Large intestine (tissue), 3 donors: ENCODE measurements around the gene RABEP1. TPM values are rescaled to one million over a fixed set of nuclear protein-coding genes. Genes with fewer than 3 reads are reported as not detected.

ENCODE experiments used
- DNase-seq, 2 donors: peaks; one replicate each; pipeline versions ENCODE4 v3.0.0 to v3.0.0-alpha.2; 2013
- H3K27ac ChIP-seq: one replicate; pipeline ENCODE4 v1.5.1; 2013; ENCODE audit warnings: low read length
- H3K27me3 ChIP-seq: 2 replicates; pipeline ENCODE4 v1.6.1; 2013; ENCODE audit warnings: low read length; ENCODE audit not compliant: control insufficient read depth, insufficient read depth
- H3K36me3 ChIP-seq: 2 replicates; pipeline ENCODE4 v1.6.1; 2013; ENCODE audit warnings: low read length; ENCODE audit not compliant: control insufficient read depth, insufficient read depth
- H3K4me1 ChIP-seq: one replicate; pipeline ENCODE4 v1.6.1; 2013; ENCODE audit warnings: low read length; ENCODE audit not compliant: control insufficient read depth, insufficient read depth
- H3K4me3 ChIP-seq: one replicate; pipeline ENCODE4 v1.5.1; 2013; ENCODE audit warnings: low read length
- H3K9me3 ChIP-seq: one replicate; pipeline ENCODE4 v1.6.1; 2013; ENCODE audit warnings: mild to moderate bottlenecking, low read depth, low read length, moderate library complexity; ENCODE audit not compliant: control insufficient read depth
- WGBS: methylation state at CpG from one replicate; pipeline ENCODE4 v1.1.5; 2013; ENCODE audit warnings: low lambda C conversion rate; ENCODE audit not compliant: insufficient coverage; 5-methylcytosine and 5-hydroxymethylcytosine counted together
- polyA plus RNA-seq: library from polyadenylated mRNA; unstranded; fragments of 120-200 nt; gene quantifications from one replicate; pipeline ENCODE4 v1.2.1, GENCODE V29; 2013

The RABEP1 gene
- polyA plus RNA-seq, 1 donor, result 42.5 TPM

- Histone ChIP-seq H3K4me3 (no peak overlapping the region), H3K36me3 (peaks cover 48% of the 10 kb centered on the region), H3K9me3 (no peaks in the 10 kb centered on the region), H3K4me1 (no peaks in the 10 kb centered on the region), H3K27me3 (no peaks in the 10 kb centered on the region), H3K27ac (no peak overlapping the region)
- no CpG with 5 or more reads among the region's 9 CpGs for WGBS
- DNase-seq, result no peak
Measured at GRCh38 chr17:5361426-5361825, 79.3 kb downstream of the RABEP1 start.

- no CpG with 5 or more reads among the region's 7 CpGs for whole genome bisulfite sequencing
- Histone ChIP-seq H3K36me3 (peaks cover 49% of the 10 kb centered on the region), H3K27me3 (no peaks in the 10 kb centered on the region)
Measured at GRCh38 chr17:5362162-5362811, 80.2 kb downstream of the RABEP1 start.

GRCh38 chr17:5364156-5364555, 82.1 kb downstream of the RABEP1 start:
- no peak for DNase-seq

More at GRCh38 chr17:5362162-5362811, 80.2 kb downstream of the RABEP1 start:
- no peaks in the 10 kb centered on the region for H3K4me1 ChIP-seq
- H3K27ac ChIP-seq, result no peak overlapping the region
- H3K4me3 ChIP-seq, result no peak overlapping the region
- no peaks in the 10 kb centered on the region for H3K9me3 ChIP-seq
- DNase-seq, result no peak

GRCh38 chr17:5364696-5365095, 82.6 kb downstream of the RABEP1 start:
- DNase-seq, result no peak
- Histone ChIP-seq H3K36me3 (peaks cover 43% of the 10 kb centered on the region), H3K27me3 (no peaks in the 10 kb centered on the region), H3K9me3 (no peaks in the 10 kb centered on the region), H3K4me1 (no peaks in the 10 kb centered on the region), H3K27ac (no peak overlapping the region), H3K4me3 (no peak overlapping the region)

More at GRCh38 chr17:5364156-5364555, 82.1 kb downstream of the RABEP1 start:
- Histone ChIP-seq H3K9me3 (no peaks in the 10 kb centered on the region), H3K4me3 (no peak overlapping the region), H3K36me3 (peaks cover 38% of the 10 kb centered on the region), H3K27me3 (no peaks in the 10 kb centered on the region), H3K27ac (no peak overlapping the region), H3K4me1 (no peaks in the 10 kb centered on the region)
- WGBS, result 83% methylated on average over 1 of the region's 6 CpGs

GRCh38 chr17:5365831-5366230, 83.7 kb downstream of the RABEP1 start:
- Histone ChIP-seq H3K4me3 (no peak overlapping the region), H3K4me1 (no peaks in the 10 kb centered on the region), H3K36me3 (peaks cover 40% of the 10 kb centered on the region), H3K9me3 (no peaks in the 10 kb centered on the region), H3K27ac (no peak overlapping the region), H3K27me3 (no peaks in the 10 kb centered on the region)
- no peak for DNase-seq
- 92% methylated on average over 5 of the region's 6 CpGs for WGBS

GRCh38 chr17:5370411-5370810, 88.3 kb downstream of the RABEP1 start:
- Histone ChIP-seq H3K4me1 (no peaks in the 10 kb centered on the region), H3K9me3 (no peaks in the 10 kb centered on the region), H3K27ac (no peak overlapping the region), H3K4me3 (no peak overlapping the region), H3K27me3 (no peaks in the 10 kb centered on the region), H3K36me3 (peaks cover 46% of the 10 kb centered on the region)
- DNase-seq, result no peak
- 100% methylated on average over 1 of the region's 4 CpGs for WGBS

- no peak for DNase-seq
- H3K9me3 ChIP-seq, result no peaks in the 10 kb centered on the region
- 90% methylated on average over 3 of the region's 6 CpGs for WGBS
- no peaks in the 10 kb centered on the region for H3K27me3 ChIP-seq
- peaks cover 61% of the 10 kb centered on the region for H3K36me3 ChIP-seq
- no peak overlapping the region for H3K27ac ChIP-seq
- no peaks in the 10 kb centered on the region for H3K4me1 ChIP-seq
- H3K4me3 ChIP-seq, result no peak overlapping the region
Measured at GRCh38 chr17:5373112-5373511, 91.0 kb downstream of the RABEP1 start.

GRCh38 chr17:5378566-5379207, 96.6 kb downstream of the RABEP1 start:
- H3K4me3 ChIP-seq, result no peak overlapping the region
- no peaks in the 10 kb centered on the region for H3K27me3 ChIP-seq
- H3K27ac ChIP-seq, result no peak overlapping the region
- no peak for DNase-seq
- H3K9me3 ChIP-seq, result no peaks in the 10 kb centered on the region
- no peaks in the 10 kb centered on the region for H3K4me1 ChIP-seq
- peaks cover 85% of the 10 kb centered on the region for H3K36me3 ChIP-seq
- 100% methylated on average over 1 of the region's 3 CpGs for WGBS

GRCh38 chr17:5379351-5380107, 97.4 kb downstream of the RABEP1 start:
- Histone ChIP-seq H3K36me3 (peaks cover 83% of the 10 kb centered on the region), H3K4me3 (no peak overlapping the region), H3K9me3 (no peaks in the 10 kb centered on the region), H3K27me3 (no peaks in the 10 kb centered on the region), H3K27ac (no peak overlapping the region), H3K4me1 (no peaks in the 10 kb centered on the region)
- 80% methylated on average over 1 of the region's 11 CpGs for whole genome bisulfite sequencing
- no peak for DNase-seq

GRCh38 chr17:5380491-5381135, 98.5 kb downstream of the RABEP1 start:
- H3K4me1 ChIP-seq, result no peaks in the 10 kb centered on the region
- no peaks in the 10 kb centered on the region for H3K9me3 ChIP-seq
- H3K4me3 ChIP-seq, result no peak overlapping the region
- H3K36me3 ChIP-seq, result peaks cover 86% of the 10 kb centered on the region
- no peak for DNase-seq
- WGBS, result 57% methylated on average over 1 of the region's 7 CpGs
- H3K27me3 ChIP-seq, result no peaks in the 10 kb centered on the region
- no peak overlapping the region for H3K27ac ChIP-seq
